ENCODE results near the gene SNX1.

SNX1 gene

DNA sequence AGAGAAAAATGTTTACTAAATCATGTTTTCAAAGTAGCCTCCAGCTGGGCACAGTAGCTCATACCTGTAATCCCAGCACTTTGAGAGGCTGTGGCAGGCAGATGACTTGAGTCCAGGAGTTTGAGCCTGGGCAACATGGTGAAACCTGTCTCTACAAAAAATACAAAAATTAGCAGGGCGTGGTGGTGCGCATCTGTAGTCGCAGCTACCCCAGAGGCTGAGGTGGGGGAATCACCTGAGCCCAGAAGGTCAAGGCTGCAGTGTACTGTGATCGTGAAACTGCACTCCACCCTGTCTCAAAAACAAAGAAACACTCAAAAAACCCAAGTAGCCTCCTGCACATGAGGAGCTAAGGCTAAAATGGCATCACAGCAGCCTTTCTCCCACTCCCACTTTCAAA is 68.7 kb downstream of the SNX1 start:
- DNase-seq, result no peak

GRCh38 chr15:64166102-64166890 is 70.5 kb downstream of the SNX1 start:
- DNase-seq, result no peak

DNA sequence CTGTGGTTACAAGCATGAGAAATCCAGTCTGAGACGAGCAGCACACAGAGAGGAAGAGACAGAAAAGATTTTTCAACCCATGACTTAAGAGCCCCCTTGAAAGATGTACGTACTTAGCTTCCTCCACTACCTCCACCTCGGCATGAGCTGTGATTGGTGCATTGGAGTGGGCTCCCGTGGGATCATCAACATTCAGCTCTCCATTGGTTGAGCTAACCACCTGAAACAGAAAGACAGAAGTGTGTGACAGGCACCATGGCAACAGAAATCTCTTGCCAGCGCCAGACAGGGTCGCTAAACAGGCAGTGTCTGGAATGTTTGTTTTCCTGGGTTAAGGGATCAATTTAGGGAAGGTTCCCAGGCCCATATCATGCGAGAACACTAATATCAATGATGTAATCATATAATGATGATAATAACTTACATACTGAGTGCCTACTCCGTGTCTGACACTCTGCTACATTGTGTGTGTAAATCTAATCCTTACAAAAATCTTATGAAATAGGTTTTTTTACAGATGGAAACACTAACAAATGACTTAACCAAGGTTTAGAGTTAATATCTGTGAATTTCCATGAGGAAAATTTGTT is 84.5 kb downstream of the SNX1 start:
- DNase-seq, result no peak

DNA sequence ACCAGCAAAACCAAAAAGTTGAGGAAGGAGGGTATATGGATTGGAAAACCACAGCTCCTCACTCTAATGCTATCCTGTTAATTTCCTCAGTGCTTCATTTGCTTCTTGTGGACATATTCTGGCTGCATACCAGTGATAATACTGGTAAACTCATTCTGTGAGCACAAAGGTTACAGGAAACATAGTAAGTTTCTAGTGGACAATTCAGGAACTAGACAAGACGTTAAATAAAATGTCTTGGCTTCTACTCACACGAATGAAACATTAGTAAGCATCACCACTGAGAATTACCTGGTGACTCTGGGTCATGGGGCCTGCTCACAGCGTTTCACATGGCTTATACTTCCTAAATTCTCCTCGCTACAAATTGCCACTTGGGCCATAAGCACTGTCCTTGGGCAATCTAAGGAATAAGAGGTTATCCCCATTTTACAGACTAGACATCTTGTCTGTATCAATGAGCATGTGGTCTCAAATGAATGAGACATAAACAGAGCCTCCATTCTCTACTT is 87.1 kb downstream of the SNX1 start:
- DNase-seq, result no peak

DNA sequence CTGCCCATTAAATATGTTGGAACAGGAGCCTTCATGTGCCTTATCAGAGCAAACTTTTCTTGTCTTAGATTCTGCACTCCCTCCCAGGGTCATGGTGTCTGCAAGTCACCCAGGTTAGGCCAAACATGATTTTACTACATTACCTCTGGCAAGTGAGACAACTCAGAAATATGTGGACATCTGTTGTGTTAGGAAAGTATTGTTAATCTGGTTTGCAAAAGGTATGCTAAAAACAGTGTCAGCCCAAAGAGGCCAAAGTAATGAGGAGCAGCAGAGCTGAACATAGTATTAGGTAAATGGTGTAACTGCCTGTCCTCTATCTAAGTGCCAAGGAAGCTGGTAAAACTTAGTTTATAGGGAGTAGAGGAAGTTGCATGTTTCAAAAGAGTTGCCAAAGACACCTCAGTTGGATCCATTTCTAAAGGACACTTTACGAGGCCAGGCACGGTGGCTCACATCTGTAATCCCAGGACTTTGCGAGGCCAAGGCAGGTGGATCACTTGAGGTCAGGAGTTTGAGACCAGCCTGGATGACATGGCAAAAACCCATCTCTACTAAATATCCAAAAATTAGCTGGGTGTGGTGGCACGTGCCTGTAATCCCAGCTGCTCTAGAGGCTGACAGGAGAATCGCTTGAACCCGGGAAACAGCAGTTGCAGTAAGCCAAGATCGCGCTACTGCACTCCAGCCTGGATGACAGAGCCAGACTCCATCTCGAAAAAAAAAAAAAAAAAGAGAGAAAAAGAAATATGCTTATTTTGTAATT is 89.5 kb downstream of the SNX1 start:
- DNase-seq, result no peak

DNA sequence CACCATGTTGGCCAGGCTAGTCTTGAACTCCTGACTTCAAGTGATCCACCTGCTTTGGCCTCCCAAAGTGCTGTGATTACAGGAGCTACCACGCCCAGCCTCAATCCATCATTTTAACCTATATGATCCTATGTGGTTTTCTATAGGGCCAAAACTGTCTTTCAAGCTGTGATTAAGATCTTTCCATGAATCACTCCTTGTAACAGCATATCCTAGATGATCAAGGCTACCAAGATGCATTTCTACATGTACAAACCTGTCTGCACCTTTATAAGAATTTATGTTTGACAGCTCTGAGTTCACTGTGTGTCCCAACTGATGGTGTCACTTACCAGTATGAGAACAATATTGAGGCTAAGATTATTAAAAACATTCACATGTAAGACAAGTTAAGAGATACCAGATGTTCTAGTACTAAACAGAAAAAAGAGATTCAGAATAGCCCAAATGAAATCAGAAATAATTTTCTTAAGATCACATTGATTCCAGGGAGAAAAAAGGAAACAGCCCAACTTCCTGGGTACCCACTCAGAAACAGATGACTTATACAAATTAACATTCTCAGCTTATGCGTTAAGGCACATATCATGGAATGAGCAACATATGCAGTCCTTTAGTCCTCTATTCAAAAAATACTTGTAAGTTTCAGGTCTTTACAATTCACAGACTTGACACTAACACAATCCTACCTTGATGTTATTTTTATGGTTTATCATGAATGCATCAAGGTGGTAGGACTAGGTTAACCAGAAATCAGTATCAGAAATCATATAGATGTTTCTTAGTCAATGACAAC is 91.8 kb downstream of the SNX1 start:
- no peak for DNase-seq

All from CD4-positive, alpha-beta T cell treated with Interleukin-17A for 1 hour (primary cell).